Gastrocnemius medialis (tissue), 4 donors: ENCODE data around the gene SNRK.

Source experiments
- POLR2A ChIP-seq, 2 donors: fragments of 450-650 bp; IDR thresholded peaks; one replicate each; pipeline ENCODE4 v1.6.1; 2017; ENCODE audit warnings: antibody characterized with exemption in 2 of 2, mild to moderate bottlenecking in 2 of 2, moderate library complexity in 2 of 2
- TF ChIP-seq, protein P1 (sequence below), 5 experiments: fragments of 450-650 bp in 3 of 5; fragments of 200-600 bp in 2 of 5; sonication (generic) in 2 of 5; IDR thresholded peaks in 4 of 5; conservative IDR thresholded peaks in 1 of 5; 1 replicate in 4 of 5; 2 replicates in 1 of 5; pipeline ENCODE4 v1.5.1; 2016 to 2019; ENCODE audit warnings: antibody characterized with exemption in 5 of 5, mild to moderate bottlenecking in 3 of 5, moderate library complexity in 3 of 5

DNA sequence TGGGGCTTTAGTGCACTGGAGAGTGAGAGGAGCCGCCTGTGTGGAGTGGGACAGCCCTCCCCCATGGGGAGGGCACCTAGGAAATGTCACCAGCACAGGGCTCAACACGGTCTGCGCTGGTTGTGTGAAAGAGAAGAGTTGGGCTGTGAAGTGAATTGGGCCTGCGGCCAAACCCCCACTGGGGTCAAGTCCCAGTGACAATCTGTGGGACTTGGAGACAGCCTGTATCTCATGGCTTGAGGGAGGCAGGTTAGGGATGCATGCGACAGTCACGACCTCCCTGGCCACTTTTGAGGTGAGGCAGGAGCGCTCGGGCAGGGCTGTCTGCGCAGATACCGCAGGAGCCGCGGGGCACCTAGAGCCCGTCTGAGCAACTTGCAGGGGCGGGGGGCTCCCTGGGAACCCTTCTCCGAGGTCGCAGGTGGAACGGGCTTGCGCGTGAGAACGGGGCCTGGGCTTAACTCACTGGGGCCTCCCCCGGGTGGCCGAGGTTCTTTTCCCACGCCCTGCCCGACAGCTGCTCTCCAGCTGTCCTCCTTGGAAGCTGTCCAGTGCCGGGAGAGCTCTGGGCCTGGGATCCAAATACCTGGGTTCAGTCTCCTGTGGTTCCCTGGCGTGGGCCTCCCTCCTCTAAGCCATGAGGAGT is 77.4 kb downstream of the SNRK start:
- TF ChIP-seq, protein P1, sequence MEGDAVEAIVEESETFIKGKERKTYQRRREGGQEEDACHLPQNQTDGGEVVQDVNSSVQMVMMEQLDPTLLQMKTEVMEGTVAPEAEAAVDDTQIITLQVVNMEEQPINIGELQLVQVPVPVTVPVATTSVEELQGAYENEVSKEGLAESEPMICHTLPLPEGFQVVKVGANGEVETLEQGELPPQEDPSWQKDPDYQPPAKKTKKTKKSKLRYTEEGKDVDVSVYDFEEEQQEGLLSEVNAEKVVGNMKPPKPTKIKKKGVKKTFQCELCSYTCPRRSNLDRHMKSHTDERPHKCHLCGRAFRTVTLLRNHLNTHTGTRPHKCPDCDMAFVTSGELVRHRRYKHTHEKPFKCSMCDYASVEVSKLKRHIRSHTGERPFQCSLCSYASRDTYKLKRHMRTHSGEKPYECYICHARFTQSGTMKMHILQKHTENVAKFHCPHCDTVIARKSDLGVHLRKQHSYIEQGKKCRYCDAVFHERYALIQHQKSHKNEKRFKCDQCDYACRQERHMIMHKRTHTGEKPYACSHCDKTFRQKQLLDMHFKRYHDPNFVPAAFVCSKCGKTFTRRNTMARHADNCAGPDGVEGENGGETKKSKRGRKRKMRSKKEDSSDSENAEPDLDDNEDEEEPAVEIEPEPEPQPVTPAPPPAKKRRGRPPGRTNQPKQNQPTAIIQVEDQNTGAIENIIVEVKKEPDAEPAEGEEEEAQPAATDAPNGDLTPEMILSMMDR (IDR thresholded peaks at IDR 0.05 in 4 of 5, conservative IDR thresholded peaks at IDR 0.05 in 1 of 5): no peak
- TF ChIP-seq POLR2A (IDR thresholded peaks at IDR 0.05): no peak
